GM19372 (cell line): ENCODE results near the gene ASXL3.

Experiments used
- ATAC-seq: cut with Tn5 transposase; IDR thresholded peaks from one replicate; pipeline ENCODE4 v1.9.1; 2021; ENCODE audit warnings: mild to moderate bottlenecking, low read depth, moderate library complexity; ENCODE audit not compliant: unreplicated experiment

The ASXL3 gene

GRCh38 chr18:33710269-33710668 lies 132.2 kb downstream of the ASXL3 start:
- ATAC-seq, result no peak

DNA sequence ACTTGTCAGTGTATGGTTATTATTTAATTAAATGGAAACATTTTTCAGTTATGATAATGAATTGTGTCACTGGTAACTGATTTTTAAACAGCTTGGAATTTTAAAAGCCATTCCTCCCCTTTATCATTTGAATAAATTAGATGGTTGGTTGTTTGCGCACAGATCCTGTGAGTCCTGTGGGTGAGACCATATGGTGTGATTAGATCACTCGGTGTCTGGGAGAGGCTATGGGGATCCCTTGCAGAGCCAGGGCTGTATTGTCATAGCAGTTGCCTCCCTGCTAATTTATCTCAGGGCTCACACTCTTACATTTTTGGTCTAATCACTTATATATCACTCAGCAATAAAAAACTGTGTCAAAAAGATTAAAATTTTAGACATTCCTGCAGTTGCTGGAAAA lies 133.5 kb downstream of the ASXL3 start:
- ATAC-seq, result no peak

- no peak for ATAC-seq
These were observed 134.7 kb downstream of the ASXL3 start for GRCh38 chr18:33712719-33713118.

DNA sequence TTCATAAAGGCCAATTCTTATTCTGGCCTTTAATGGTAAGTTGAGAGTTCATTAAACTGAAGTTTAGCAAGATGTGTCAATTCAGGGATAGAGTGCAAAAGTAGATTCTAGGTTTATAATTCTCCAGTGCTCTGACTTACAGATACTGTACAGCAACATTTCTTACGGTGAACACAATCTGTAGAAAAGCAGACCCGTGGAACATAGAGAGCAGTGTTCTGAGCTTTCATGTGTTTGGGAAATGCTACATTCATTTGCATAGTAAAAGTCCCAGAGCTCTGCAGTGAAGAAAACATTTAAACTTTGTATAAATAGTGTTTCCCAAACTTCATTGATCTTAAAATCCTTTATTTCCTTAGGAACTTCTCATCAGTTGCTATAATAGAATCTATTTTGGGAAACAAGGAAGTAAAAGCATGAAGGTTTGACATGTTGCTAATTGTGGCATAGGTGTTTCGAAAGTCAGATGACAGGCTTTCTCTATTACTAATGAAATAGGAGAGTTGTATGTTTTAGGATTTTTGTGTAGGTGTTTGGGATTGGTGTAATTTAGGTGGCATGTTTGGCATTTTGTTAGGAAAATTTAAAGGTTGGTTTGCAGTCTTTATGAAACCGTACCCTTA lies 138.2 kb downstream of the ASXL3 start:
- no peak for ATAC-seq

DNA sequence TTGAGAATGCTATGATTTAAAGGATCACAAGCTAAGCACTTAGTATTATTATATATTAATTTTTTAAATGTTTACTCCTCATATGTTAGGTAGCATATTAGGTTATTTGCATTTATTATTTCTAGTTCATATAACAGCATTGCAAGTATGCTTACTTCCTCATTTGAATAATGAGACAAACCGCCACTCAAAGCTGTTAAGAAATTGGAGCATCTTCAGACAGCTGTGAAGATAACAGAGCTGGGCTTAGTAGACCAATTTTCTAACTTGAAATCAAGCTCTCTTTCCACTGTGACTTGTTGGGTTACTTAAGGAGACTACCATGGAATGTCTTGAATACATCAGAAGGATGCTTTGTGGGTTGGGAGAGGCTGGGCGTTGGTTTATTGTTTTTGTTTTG lies 139.3 kb downstream of the ASXL3 start:
- no peak for ATAC-seq

GRCh38 chr18:33720133-33720532 lies 142.1 kb downstream of the ASXL3 start:
- ATAC-seq, result no peak

DNA sequence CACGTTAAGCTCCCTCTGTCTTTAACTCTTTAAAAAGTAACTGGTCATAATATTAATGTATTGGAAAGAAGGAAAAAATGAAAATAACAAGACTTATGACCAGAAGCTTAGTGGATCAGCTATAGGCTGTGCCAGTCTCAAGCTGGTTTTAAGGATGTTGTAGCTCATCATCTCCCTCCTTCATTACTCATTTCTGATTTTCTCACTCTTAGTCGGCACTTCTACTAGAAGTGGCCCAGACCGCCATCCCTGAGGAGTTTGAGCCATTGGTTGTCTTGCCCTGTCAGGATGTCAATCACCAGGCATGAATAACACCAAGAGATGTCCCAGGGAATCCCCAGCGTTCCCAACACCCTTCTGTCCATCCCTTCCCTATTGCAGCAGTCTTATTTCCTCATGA lies 151.5 kb downstream of the ASXL3 start:
- ATAC-seq, result no peak

DNA sequence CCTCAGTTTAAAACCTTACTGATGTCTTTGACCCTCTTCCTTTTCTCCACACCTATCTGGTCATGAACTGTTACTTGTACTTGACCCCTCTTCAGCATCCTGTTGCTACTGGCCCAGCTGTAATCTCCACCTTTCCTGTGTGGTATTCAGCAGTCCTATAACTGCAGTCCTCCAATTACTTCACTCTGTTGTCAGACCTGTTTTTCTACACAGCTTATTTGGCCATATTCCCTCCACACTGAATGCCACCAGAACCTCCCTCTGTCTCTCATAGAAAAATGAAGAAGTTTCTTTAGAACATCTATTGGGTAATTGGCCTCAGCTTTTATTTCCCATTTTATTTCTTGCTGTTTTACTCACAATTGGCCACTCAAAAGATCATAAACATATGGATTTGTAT lies 155.4 kb downstream of the ASXL3 start:
- no peak for ATAC-seq

DNA sequence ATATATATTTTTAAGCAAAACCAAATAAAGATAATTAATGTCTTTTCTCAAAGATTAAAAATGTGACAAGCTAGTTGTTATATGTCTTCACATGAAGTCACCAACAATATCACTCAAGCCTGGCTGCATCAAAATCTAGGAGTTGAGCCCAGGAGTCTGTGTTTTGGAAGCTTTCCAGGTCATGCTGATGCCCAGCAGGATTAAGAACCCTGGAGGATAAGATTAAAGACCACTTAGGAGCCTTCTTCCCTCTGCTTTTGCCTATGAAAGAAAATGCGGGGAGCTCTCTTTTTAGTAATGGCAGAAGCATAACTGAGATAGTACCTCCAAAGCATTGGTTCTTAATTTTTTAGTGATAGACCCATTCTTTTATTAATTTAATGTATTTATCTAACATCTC lies 157.4 kb downstream of the ASXL3 start:
- no peak for ATAC-seq

GRCh38 chr18:33741760-33742159 lies 163.7 kb downstream of the ASXL3 start:
- ATAC-seq, result no peak

- ATAC-seq, result no peak
These were observed 166.1 kb downstream of the ASXL3 start for GRCh38 chr18:33744032-33744697.

GRCh38 chr18:33745151-33745795 lies 167.3 kb downstream of the ASXL3 start:
- no peak for ATAC-seq

GRCh38 chr18:33745871-33746545 lies 168.0 kb downstream of the ASXL3 start:
- no peak for ATAC-seq

GRCh38 chr18:33749834-33750233 lies 171.8 kb downstream of the ASXL3 start:
- ATAC-seq, result no peak

- no peak for ATAC-seq
These were observed 172.3 kb downstream of the ASXL3 start for GRCh38 chr18:33750366-33750765.

GRCh38 chr18:33751613-33752221 lies 173.7 kb downstream of the ASXL3 start:
- ATAC-seq, result no peak

GRCh38 chr18:33755391-33755790 lies 177.4 kb downstream of the ASXL3 start:
- ATAC-seq, result no peak

DNA sequence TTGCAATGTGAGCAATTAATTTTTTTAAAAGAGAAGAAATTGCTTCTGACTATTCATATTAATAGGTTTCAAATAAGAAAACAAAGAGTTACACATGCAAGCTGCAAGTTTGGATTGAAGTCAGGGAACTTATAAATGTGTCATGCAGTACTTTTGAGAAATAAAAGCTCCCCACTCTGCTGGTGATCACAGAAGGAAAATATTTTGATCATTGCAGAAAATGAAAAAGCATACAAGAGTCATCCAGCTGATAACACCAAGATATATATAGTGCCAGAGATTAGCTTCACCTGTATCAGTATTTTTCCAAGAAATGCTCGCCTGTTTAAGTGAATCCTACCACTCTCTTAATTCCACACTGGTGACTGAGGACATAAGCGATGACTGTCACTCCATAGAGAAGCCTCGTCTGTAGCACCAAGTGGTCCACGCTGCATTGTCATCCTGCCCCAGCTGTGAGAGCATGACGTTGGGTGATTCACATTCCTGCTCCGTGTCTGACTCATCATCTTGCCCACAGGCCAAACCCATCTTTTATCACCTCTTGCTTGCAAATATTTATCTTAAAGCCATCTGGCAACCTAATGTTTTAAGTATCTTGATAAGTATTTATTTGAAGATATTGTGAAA lies 178.0 kb downstream of the ASXL3 start:
- ATAC-seq, result no peak

DNA sequence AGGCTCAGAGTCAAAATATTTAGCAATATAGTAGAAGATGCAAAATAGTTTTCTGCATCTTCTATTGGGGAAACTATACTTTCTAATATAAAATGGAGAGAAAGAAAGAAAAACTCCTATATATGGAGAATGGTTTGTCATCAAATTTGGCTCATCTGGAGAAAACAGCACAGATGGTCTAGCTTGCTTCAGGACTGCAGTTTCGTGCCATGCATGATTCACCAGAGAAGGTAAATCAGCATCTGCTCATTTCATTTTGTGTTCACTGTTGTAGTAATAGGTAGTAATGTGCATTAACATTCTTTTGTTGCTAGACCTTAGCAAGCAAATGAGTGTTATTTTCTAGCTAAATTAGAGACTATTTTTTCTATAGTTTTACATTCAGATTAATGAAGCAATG lies 179.0 kb downstream of the ASXL3 start:
- ATAC-seq, result no peak

GRCh38 chr18:33761363-33761762 lies 183.3 kb downstream of the ASXL3 start:
- no peak for ATAC-seq

- ATAC-seq, result no peak
These were observed 203.4 kb downstream of the ASXL3 start for GRCh38 chr18:33781429-33781828.
